NCI-H82 treated with DMSO at 0.1 percent for 48 hours (cell line): Measurements from ENCODE around the gene OR10A3.

Source experiments
- DNase-seq: peaks from one replicate; lab custom pipeline; 2025; ENCODE audit not compliant: unreplicated experiment; lab: John Stamatoyannopoulos, UW

OR10A3 gene

GRCh38 chr11:7893796-7894195 is 47.7 kb downstream of the OR10A3 start:
- DNase-seq, result no peak

DNA sequence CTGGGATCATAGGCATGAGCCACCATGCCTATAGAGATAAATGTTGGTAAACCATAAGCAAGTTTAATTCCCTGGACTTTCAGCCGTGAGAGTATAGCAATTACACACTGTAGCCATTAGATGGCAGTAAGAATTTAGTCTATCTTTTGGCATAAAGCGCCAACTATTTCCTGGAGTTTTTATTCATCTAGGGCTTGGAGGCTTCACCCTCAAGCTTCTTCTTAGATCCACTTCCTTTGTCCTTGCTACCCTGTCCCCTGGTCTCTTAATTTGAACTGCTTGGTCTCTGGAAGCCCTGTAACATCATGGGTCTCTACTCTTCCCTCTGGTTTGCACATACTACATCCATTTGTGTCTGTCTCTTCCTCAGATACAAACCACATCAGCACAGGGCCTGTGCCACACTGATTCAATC is 48.7 kb downstream of the OR10A3 start:
- DNase-seq, result peak; percentile 29

DNA sequence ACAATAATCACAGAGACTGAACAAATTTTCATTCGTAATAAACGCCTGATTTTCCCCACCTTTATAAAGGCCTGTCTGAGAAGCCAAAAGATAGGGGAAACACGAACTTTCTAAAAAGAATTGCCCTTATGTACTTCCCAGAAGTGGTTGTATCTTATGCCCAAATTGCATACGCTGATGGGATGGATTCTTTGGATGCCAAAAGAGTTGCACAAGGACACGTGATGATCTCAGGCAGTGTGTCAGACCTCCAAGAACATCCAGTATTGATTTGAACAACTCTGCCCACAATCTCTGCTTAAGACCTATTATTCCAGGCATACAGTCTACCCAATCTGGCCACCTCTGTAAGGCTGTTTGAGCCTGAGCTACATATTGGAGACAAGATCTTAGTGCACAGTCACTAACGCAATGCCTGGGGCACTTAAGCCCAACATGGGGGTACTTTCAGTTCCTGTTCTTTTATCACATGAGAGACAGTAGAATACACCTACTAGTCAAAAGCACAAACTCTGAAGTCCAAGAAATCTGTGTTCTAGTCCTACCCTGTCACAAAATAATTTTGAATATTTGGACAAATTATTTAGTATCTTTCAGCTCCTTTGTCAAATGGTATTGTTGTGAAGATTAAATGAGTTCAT is 49.3 kb downstream of the OR10A3 start:
- DNase-seq, result no peak

- DNase-seq, result no peak
Observed at GRCh38 chr11:7890417-7891172, 50.9 kb downstream of the OR10A3 start.

- DNase-seq, result no peak
Observed at GRCh38 chr11:7889985-7890384, 51.5 kb downstream of the OR10A3 start.
